AG10803 (cell line): ENCODE data around the gene TBC1D7.

Experiments used
- DNase-seq: peaks from one replicate; pipeline ENCODE4 v3.0.0; 2010; ENCODE audit warnings: low read depth
- H3K4me3 ChIP-seq: 2 replicates; pipeline ENCODE4 v1.5.1; 2011; ENCODE audit warnings: mild to moderate bottlenecking, low read length, control low read depth
- TF ChIP-seq, protein P1 (sequence below): conservative IDR thresholded peaks from 2 replicates; pipeline ENCODE4 v1.5.1; 2011; ENCODE audit warnings: mild to moderate bottlenecking, low read length, control low read depth, inconsistent platforms

Gene TBC1D7

GRCh38 chr6:13273202-13273930, 55.0 kb downstream of the TBC1D7 start:
- TF ChIP-seq, protein P1, sequence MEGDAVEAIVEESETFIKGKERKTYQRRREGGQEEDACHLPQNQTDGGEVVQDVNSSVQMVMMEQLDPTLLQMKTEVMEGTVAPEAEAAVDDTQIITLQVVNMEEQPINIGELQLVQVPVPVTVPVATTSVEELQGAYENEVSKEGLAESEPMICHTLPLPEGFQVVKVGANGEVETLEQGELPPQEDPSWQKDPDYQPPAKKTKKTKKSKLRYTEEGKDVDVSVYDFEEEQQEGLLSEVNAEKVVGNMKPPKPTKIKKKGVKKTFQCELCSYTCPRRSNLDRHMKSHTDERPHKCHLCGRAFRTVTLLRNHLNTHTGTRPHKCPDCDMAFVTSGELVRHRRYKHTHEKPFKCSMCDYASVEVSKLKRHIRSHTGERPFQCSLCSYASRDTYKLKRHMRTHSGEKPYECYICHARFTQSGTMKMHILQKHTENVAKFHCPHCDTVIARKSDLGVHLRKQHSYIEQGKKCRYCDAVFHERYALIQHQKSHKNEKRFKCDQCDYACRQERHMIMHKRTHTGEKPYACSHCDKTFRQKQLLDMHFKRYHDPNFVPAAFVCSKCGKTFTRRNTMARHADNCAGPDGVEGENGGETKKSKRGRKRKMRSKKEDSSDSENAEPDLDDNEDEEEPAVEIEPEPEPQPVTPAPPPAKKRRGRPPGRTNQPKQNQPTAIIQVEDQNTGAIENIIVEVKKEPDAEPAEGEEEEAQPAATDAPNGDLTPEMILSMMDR: no peak
- DNase-seq: peak; percentile 27
- no peak overlapping the region for H3K4me3 ChIP-seq

GRCh38 chr6:13272131-13273046, 55.9 kb downstream of the TBC1D7 start:
- no peak for DNase-seq
- no peak overlapping the region for H3K4me3 ChIP-seq
- TF ChIP-seq, protein P1: no peak

DNA sequence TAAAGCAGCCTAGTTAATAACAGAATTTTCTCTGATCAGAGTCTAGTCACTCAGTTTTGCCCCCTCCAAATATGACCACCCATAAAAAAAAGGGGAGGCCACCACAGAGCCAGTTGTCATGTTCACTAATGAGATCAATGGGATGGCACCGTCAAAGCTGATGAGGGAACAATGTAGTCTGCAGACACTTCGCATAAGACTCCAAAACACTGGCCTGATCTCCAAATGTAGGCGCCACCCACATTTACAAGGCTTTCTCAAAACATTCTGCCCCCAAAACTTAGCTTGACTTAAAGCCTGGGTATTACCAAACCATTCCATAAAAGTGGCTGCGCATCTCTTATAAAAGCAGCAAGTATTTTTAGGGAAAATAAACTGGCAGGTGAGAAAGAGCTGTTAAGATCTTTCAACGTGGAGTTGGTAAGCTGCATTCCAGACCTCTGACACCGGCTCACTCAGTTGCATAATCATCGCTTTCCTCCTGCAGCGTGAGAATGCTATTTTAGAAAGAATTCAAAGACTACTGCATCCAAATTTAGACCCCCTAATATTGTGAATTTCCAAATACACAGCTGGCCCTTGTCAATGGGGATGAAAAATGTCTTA, 59.3 kb downstream of the TBC1D7 start:
- no peak overlapping the region for H3K4me3 ChIP-seq
- TF ChIP-seq, protein P1: no peak
- DNase-seq: peak; percentile 87

DNA sequence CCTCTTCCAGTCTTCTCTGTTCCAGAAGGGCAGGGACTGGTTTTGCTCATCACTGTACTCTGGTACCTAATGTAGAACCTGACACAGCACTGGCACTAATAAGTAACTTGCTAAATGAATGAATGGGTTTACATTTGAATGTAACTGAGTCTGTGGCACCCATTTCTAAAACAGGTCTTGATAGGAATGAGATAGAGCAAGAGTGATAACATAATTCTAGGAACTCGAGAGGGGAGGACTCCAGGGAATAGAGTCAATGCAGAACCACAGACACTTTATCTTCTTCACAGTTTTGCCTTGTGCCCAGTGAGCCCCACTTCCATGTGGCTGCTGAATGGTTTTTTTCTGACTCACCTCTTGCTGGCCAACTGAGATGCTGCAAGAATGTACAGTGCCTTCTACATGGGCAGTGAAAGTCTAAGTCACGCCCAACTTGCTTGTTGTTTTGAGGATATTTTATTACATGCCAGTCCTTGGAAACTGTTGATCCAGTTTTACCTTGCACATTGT, 61.1 kb downstream of the TBC1D7 start:
- TF ChIP-seq, protein P1: no peak
- H3K4me3 ChIP-seq: no peak overlapping the region
- peak; percentile 73 for DNase-seq

- H3K4me3 ChIP-seq: no peak overlapping the region
- TF ChIP-seq, protein P1: no peak
- DNase-seq: no peak
These were observed 64.7 kb downstream of the TBC1D7 start for GRCh38 chr6:13263669-13264068.

DNA sequence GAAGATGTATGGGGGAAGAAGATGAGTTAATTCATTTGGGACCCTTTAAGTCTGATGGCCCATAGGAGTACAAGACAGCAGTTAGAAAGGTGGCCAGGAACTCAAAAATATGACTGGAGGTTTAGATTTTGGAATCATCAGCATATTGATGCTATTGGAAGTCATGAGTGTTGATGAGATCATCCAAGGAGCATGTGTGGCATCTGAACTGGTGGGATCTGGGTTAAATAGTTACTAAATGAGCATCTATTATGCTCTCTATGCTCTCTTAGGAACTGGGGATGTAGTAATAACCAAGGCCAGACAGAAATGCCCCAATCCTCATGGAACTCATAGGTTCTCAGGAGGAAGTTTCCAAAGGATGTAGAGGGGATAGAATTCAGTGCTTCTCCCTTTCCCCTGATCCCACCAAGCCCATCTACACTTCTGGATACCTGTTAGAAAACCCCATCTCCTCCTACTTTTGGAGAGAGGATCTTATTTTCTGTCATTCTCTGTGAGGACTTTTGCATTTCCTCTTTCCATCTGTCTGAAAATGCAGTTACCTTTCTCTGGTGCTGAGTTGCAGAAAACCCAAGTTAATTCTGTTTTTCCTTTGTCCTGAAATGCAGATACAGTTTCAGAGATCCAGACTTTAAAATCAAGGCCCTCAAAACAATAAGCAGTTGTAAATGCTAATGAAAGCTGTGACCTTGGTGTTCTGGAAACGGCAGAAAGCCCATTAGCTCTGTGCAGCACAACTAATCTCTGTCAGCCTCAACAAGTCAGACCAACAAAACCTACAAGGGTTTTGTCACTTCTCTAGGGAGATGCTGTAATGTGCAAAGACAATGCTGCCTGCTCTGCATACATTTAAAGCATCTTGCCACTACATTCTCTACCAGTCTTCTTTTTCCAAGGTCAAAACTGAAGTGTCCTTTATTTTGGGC, 65.8 kb downstream of the TBC1D7 start:
- no peak overlapping the region for H3K4me3 ChIP-seq
- TF ChIP-seq, protein P1: no peak

More for the DNA sequence above, 65.8 kb downstream of the TBC1D7 start:
- peak; percentile 50 for DNase-seq
